ENCODE results near the gene AGTRAP.

DNA sequence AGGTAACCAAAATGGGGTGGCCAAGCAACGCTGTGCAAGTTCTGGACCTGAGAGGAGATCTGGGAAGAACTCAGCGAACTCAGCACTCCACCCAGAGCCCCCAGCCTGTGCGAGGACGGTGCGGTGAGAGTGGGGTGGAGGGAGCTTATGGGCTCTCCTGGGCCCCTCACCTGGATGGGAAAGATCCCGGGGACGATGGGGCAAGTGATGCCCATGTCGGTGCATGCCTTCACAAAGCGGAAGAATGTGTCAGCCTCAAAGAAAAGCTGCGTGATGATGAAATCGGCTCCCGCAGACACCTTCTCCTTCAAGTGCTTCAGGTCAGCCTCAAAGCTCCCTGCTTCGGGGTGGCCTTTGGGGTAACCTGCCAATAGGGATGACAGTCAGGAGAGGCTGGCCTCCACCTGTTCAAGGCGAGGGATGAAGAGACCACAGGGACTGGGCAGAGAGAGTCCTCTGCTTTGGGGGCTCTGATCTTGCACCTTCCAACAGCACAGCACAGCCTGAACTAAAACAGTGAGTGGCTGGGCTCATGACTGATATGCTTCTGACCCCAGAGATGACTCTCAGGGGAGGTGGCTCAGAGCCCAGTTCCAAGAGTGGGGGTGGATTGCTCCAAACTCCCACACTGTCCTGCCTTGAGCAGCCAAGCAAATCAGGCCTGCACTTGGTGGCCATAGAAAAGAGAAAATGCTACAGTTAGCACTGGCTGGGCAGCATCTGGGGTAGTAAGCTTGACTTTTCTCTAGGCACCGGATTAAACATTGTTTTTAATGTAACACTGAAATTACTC is 60.3 kb downstream of the AGTRAP start:
- TF ChIP-seq ZFX (CRISPR knock-in tag; IDR thresholded peaks at IDR 0.05) (no peak), EZH2 (IDR thresholded peaks at IDR 0.05; ENCODE audit: borderline replicate concordance, low read depth, low read length) (no peak), NFIC (IDR thresholded peaks at IDR 0.05) (no peak), ZNF384 (IDR thresholded peaks at IDR 0.05; ENCODE audit: low read depth, low read length) (no peak)
- TF ChIP-seq, protein P1, sequence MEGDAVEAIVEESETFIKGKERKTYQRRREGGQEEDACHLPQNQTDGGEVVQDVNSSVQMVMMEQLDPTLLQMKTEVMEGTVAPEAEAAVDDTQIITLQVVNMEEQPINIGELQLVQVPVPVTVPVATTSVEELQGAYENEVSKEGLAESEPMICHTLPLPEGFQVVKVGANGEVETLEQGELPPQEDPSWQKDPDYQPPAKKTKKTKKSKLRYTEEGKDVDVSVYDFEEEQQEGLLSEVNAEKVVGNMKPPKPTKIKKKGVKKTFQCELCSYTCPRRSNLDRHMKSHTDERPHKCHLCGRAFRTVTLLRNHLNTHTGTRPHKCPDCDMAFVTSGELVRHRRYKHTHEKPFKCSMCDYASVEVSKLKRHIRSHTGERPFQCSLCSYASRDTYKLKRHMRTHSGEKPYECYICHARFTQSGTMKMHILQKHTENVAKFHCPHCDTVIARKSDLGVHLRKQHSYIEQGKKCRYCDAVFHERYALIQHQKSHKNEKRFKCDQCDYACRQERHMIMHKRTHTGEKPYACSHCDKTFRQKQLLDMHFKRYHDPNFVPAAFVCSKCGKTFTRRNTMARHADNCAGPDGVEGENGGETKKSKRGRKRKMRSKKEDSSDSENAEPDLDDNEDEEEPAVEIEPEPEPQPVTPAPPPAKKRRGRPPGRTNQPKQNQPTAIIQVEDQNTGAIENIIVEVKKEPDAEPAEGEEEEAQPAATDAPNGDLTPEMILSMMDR (IDR thresholded peaks at IDR 0.05 in 2 of 3, conservative IDR thresholded peaks at IDR 0.05 in 1 of 3; ENCODE audit: insufficient read depth in 2 of 3, low read depth in 1 of 3, low read length in 3 of 3), result no peak
